H9 (cell line): Measurements from ENCODE around the gene TUBD1. TPM values are rescaled to one million over a fixed set of nuclear protein-coding genes. Genes with fewer than 3 reads are reported as not detected.

Experiments used
- DNase-seq: peaks from one replicate; pipeline ENCODE4 v3.0.0-alpha.2; 2017
- H2AFZ ChIP-seq: one replicate; pipeline ENCODE4 v1.6.1; 2013; ENCODE audit warnings: mild to moderate bottlenecking, low read length, control low read depth, moderate library complexity
- H2AK5ac ChIP-seq: 2 replicates; pipeline ENCODE4 v1.6.1; 2013; ENCODE audit warnings: low read length, control low read depth, mixed read lengths; ENCODE audit not compliant: insufficient read length
- H2BK120ac ChIP-seq: one replicate; pipeline ENCODE4 v1.6.1; 2013; ENCODE audit warnings: low read depth, mild to moderate bottlenecking, low read length, control low read depth, inconsistent platforms; ENCODE audit not compliant: poor library complexity, severe bottlenecking
- H2BK12ac ChIP-seq: 2 replicates; pipeline ENCODE4 v1.6.1; 2013; ENCODE audit warnings: low read length, control low read depth, mixed read lengths, low read depth; ENCODE audit not compliant: insufficient read length
- H2BK15ac ChIP-seq: 2 replicates; pipeline ENCODE4 v1.6.1; 2013; ENCODE audit warnings: low read depth, low read length, control low read depth
- H2BK20ac ChIP-seq: one replicate; pipeline ENCODE4 v1.6.1; 2013; ENCODE audit warnings: low read depth, mild to moderate bottlenecking, low read length, control low read depth, inconsistent platforms; ENCODE audit not compliant: poor library complexity, severe bottlenecking
- H2BK5ac ChIP-seq: 2 replicates; pipeline ENCODE4 v1.6.1; 2013; ENCODE audit warnings: low read length, control low read depth, mixed read lengths; ENCODE audit not compliant: insufficient read length
- H3K14ac ChIP-seq: 2 replicates; pipeline ENCODE4 v1.6.1; 2013; ENCODE audit warnings: low read length, control low read depth; ENCODE audit not compliant: insufficient read depth
- H3K18ac ChIP-seq: 2 replicates; pipeline ENCODE4 v1.6.1; 2013; ENCODE audit warnings: low read depth, mild to moderate bottlenecking, mixed read lengths, low read length, control low read depth; ENCODE audit not compliant: insufficient read length
- H3K23ac ChIP-seq: 2 replicates; pipeline ENCODE4 v1.6.1; 2013; ENCODE audit warnings: low read length, control low read depth, mixed read lengths, low read depth; ENCODE audit not compliant: insufficient read length
- H3K23me2 ChIP-seq: 2 replicates; pipeline ENCODE4 v1.6.1; 2013; ENCODE audit warnings: low read depth, mild to moderate bottlenecking, mixed read lengths, low read length, control low read depth; ENCODE audit not compliant: insufficient read length, poor library complexity, severe bottlenecking
- H3K27ac ChIP-seq: 2 replicates; pipeline ENCODE4 v1.5.1; 2013; ENCODE audit warnings: low read length, control low read depth, mixed read lengths, low read depth; ENCODE audit not compliant: insufficient read length
- H3K27me3 ChIP-seq: 2 replicates; pipeline ENCODE4 v1.6.1; 2013; ENCODE audit warnings: low read length, control low read depth, inconsistent platforms; ENCODE audit not compliant: insufficient read depth
- H3K4ac ChIP-seq: 2 replicates; pipeline ENCODE4 v1.6.1; 2013; ENCODE audit warnings: low read depth, mild to moderate bottlenecking, control low read depth, inconsistent platforms, low read length, moderate library complexity
- H3K4me1 ChIP-seq: 2 replicates; pipeline ENCODE4 v1.6.1; 2013; ENCODE audit warnings: low read length, control low read depth, inconsistent platforms; ENCODE audit not compliant: insufficient read depth
- H3K4me2 ChIP-seq: 2 replicates; pipeline ENCODE4 v1.6.1; 2013; ENCODE audit warnings: low read length, control low read depth, mixed read lengths; ENCODE audit not compliant: insufficient read length, insufficient read depth
- H3K56ac ChIP-seq: 2 replicates; pipeline ENCODE4 v1.6.1; 2013; ENCODE audit warnings: low read depth, mild to moderate bottlenecking, mixed read lengths, low read length, control low read depth; ENCODE audit not compliant: insufficient read length
- H3K79me1 ChIP-seq: 2 replicates; pipeline ENCODE4 v1.6.1; 2013; ENCODE audit warnings: low read depth, mild to moderate bottlenecking, moderate library complexity, low read length, control low read depth, inconsistent platforms; ENCODE audit not compliant: insufficient read depth, poor library complexity, severe bottlenecking
- H3K79me2 ChIP-seq: 2 replicates; pipeline ENCODE4 v1.6.1; 2013; ENCODE audit warnings: low read length, control low read depth, inconsistent platforms; ENCODE audit not compliant: insufficient read depth
- H3K9ac ChIP-seq: 2 replicates; pipeline ENCODE4 v1.6.1; 2013; ENCODE audit warnings: low read length, control low read depth, mixed read lengths; ENCODE audit not compliant: insufficient read length; ENCODE audit errors: extremely low read depth
- H3K9me3 ChIP-seq: one replicate; pipeline ENCODE4 v1.6.1; 2013; ENCODE audit warnings: low read depth, low read length, inconsistent platforms; ENCODE audit not compliant: control insufficient read depth
- H3T11ph ChIP-seq: one replicate; pipeline ENCODE4 v1.6.1; 2013; ENCODE audit warnings: mild to moderate bottlenecking, low read length, control low read depth, inconsistent platforms
- H4K20me1 ChIP-seq: one replicate; pipeline ENCODE4 v1.6.1; 2013; ENCODE audit not compliant: control insufficient read depth, insufficient read length, insufficient read depth
- H4K5ac ChIP-seq: 2 replicates; pipeline ENCODE4 v1.6.1; 2013; ENCODE audit warnings: low read depth, mild to moderate bottlenecking, mixed read lengths, low read length, control low read depth; ENCODE audit not compliant: insufficient read length
- H4K8ac ChIP-seq: replicated peaks from 2 replicates; pipeline ENCODE4 v1.6.1; 2013; ENCODE audit warnings: low read length, control low read depth, mixed read lengths, low read depth; ENCODE audit not compliant: insufficient read length
- H4K91ac ChIP-seq: 2 replicates; pipeline ENCODE4 v1.6.1; 2013; ENCODE audit warnings: low read depth, mild to moderate bottlenecking, moderate library complexity, mixed read lengths, low read length, control low read depth; ENCODE audit not compliant: insufficient read length
- H3K27ac Mint-ChIP-seq, 3 experiments: 2 replicates in 2 of 3; 3 replicates in 1 of 3; pipeline ENCODE4 v1.8.0; 2020 to 2021; ENCODE audit warnings: mixed read lengths in 3 of 3, mild to moderate bottlenecking in 1 of 3, moderate library complexity in 1 of 3
- H3K27me3 Mint-ChIP-seq: 2 replicates; pipeline ENCODE4 v1.8.0; 2021; ENCODE audit warnings: low read depth, mild to moderate bottlenecking, moderate library complexity, mixed read lengths
- H3K36me3 Mint-ChIP-seq, 3 experiments: 2 replicates in 2 of 3; 3 replicates in 1 of 3; pipeline ENCODE4 v1.8.0; 2020 to 2021; ENCODE audit warnings: low read depth in 3 of 3, mixed read lengths in 3 of 3; ENCODE audit not compliant: insufficient read depth in 1 of 3
- H3K4me1 Mint-ChIP-seq, 2 experiments: 2 replicates each; pipeline ENCODE4 v1.8.0; 2020; ENCODE audit warnings: mixed read lengths in 2 of 2
- H3K4me3 Mint-ChIP-seq, 2 experiments: 2 replicates in 1 of 2; 3 replicates in 1 of 2; pipeline ENCODE4 v1.8.0; 2020 to 2021; ENCODE audit warnings: mild to moderate bottlenecking in 2 of 2, mixed read lengths in 2 of 2, moderate library complexity in 1 of 2
- H3K9me3 Mint-ChIP-seq, 2 experiments: 2 replicates in 1 of 2; 3 replicates in 1 of 2; pipeline ENCODE4 v1.8.0; 2020; ENCODE audit warnings: mild to moderate bottlenecking in 2 of 2, mixed read lengths in 2 of 2, moderate library complexity in 1 of 2
- WGBS: extraction: QIAGEN DNeasy Blood & Tissue Kit; methylation state at CpG from one replicate; pipeline ENCODE4 v1.1.7; 2013; ENCODE audit warnings: missing lambda C conversion rate, low lambda C conversion rate, mixed read lengths; ENCODE audit not compliant: insufficient read length; ENCODE audit errors: extremely low coverage; 5-methylcytosine and 5-hydroxymethylcytosine counted together
- total RNA-seq: library from RNA; stranded (reverse); gene quantifications from 2 replicates; pipeline ENCODE4 v1.2.1, GENCODE V29; 2021
- TF ChIP-seq, protein P1 (sequence below): fragments of 200-600 bp; sonication (generic); conservative IDR thresholded peaks from 3 replicates; pipeline ENCODE4 v1.8.0; 2021; ENCODE audit warnings: antibody characterized with exemption, mild to moderate bottlenecking

The TUBD1 gene
- total RNA-seq, 1 experiment from 2014 or later = 26.4 TPM

DNA sequence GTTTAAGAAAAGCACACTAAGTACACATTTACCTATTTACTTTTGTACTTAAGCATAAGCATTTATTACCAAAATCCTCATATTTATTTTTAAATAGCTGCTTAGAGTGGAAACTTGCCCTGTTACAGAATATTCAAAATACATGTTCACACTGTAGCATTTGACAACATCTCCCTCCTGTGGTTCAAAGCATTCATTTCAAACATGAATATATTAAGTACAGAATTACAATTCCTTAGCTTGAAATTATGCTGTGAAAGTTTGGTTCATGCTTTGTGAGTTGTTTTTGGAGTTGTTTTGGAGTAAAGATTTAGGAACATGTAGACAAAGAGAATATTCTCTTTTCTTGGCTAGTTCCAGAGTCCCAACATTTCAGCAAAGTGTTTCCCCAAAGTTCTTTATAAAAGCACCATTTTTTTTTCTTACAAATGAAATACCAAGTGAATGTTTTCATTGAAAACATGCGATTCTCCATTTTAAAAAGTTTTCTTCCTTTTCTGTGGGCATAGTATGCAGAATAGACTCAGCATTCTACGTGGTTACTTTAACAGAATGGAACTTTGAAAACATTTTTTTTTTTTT, 33.2 kb downstream of the TUBD1 start:
- Histone ChIP-seq H4K5ac (no peak overlapping the region), H2BK20ac (no peak overlapping the region), H3K9ac (no peak overlapping the region), H2AK5ac (no peak overlapping the region), H3K18ac (no peak overlapping the region), H3K27ac (no peak overlapping the region), H3K79me1 (no peaks in the 10 kb centered on the region), H3K27me3 (no peaks in the 10 kb centered on the region), H2BK15ac (no peak overlapping the region), H3K79me2 (no peaks in the 10 kb centered on the region), H3K23ac (no peak overlapping the region), H3K9me3 (no peaks in the 10 kb centered on the region), H3T11ph (no peak overlapping the region), H4K8ac (no peak overlapping the region), H2BK12ac (no peak overlapping the region), H2AFZ (no peak overlapping the region), H4K20me1 (no peaks in the 10 kb centered on the region), H3K14ac (no peak overlapping the region), H2BK5ac (no peak overlapping the region), H4K91ac (no peak overlapping the region), H3K56ac (no peak overlapping the region), H3K4me2 (no peak overlapping the region), H3K4ac (no peak overlapping the region), H2BK120ac (no peak overlapping the region), H3K23me2 (no peaks in the 10 kb centered on the region), H3K4me1 (peaks cover 3% of the 10 kb centered on the region; the same call in 1 of the 2 replicates)
- Mint-ChIP-seq H3K4me1 (peaks cover 6 to 10% of the 10 kb centered on the region in 2 experiments), H3K9me3 (no peaks in the 10 kb centered on the region), H3K27me3 (no peaks in the 10 kb centered on the region), H3K36me3 (peaks cover 24 to 37% (median 32%) of the 10 kb centered on the region in 3 experiments), H3K27ac (0 out of 7 replicates have a peak overlapping the region, but pooled peaks of 1 of the 3 experiments have one; percentile 59), H3K4me3 (no peak overlapping the region)
- no CpG with 5 or more reads among the region's 2 CpGs for WGBS
- TF ChIP-seq, protein P1, sequence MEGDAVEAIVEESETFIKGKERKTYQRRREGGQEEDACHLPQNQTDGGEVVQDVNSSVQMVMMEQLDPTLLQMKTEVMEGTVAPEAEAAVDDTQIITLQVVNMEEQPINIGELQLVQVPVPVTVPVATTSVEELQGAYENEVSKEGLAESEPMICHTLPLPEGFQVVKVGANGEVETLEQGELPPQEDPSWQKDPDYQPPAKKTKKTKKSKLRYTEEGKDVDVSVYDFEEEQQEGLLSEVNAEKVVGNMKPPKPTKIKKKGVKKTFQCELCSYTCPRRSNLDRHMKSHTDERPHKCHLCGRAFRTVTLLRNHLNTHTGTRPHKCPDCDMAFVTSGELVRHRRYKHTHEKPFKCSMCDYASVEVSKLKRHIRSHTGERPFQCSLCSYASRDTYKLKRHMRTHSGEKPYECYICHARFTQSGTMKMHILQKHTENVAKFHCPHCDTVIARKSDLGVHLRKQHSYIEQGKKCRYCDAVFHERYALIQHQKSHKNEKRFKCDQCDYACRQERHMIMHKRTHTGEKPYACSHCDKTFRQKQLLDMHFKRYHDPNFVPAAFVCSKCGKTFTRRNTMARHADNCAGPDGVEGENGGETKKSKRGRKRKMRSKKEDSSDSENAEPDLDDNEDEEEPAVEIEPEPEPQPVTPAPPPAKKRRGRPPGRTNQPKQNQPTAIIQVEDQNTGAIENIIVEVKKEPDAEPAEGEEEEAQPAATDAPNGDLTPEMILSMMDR = no peak; the same call in 2 of the 3 replicates
- no peak for DNase-seq
